ENCODE measurements around the gene VPS37D. TPM values are rescaled to one million over a fixed set of nuclear protein-coding genes. Genes with fewer than 3 reads are reported as not detected.

VPS37D gene
- total and polyA plus RNA-seq, 2 experiments from 2014 or later: 2.2 to 7.0 TPM

DNA sequence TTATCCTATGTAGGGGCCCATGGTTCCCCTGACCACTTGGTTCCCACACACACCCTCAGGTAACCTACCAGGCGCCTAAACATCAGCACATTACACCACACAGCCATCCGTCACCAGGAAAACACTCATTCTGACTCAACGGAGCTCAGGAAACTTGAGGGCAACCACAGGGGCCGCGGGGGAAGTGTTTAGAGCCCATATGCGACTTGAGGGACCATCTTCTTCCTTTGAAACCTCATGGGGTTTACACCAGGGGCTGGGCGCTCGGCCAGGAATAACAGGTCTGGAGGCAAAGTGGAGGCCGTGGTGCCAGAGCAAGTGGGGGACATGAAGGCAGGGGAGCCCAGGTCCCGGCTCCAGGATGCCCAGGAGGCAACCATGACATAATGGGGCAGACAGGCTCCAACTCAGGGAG lies 50.4 kb downstream of the VPS37D start (continued):
- TF ChIP-seq, protein P1, sequence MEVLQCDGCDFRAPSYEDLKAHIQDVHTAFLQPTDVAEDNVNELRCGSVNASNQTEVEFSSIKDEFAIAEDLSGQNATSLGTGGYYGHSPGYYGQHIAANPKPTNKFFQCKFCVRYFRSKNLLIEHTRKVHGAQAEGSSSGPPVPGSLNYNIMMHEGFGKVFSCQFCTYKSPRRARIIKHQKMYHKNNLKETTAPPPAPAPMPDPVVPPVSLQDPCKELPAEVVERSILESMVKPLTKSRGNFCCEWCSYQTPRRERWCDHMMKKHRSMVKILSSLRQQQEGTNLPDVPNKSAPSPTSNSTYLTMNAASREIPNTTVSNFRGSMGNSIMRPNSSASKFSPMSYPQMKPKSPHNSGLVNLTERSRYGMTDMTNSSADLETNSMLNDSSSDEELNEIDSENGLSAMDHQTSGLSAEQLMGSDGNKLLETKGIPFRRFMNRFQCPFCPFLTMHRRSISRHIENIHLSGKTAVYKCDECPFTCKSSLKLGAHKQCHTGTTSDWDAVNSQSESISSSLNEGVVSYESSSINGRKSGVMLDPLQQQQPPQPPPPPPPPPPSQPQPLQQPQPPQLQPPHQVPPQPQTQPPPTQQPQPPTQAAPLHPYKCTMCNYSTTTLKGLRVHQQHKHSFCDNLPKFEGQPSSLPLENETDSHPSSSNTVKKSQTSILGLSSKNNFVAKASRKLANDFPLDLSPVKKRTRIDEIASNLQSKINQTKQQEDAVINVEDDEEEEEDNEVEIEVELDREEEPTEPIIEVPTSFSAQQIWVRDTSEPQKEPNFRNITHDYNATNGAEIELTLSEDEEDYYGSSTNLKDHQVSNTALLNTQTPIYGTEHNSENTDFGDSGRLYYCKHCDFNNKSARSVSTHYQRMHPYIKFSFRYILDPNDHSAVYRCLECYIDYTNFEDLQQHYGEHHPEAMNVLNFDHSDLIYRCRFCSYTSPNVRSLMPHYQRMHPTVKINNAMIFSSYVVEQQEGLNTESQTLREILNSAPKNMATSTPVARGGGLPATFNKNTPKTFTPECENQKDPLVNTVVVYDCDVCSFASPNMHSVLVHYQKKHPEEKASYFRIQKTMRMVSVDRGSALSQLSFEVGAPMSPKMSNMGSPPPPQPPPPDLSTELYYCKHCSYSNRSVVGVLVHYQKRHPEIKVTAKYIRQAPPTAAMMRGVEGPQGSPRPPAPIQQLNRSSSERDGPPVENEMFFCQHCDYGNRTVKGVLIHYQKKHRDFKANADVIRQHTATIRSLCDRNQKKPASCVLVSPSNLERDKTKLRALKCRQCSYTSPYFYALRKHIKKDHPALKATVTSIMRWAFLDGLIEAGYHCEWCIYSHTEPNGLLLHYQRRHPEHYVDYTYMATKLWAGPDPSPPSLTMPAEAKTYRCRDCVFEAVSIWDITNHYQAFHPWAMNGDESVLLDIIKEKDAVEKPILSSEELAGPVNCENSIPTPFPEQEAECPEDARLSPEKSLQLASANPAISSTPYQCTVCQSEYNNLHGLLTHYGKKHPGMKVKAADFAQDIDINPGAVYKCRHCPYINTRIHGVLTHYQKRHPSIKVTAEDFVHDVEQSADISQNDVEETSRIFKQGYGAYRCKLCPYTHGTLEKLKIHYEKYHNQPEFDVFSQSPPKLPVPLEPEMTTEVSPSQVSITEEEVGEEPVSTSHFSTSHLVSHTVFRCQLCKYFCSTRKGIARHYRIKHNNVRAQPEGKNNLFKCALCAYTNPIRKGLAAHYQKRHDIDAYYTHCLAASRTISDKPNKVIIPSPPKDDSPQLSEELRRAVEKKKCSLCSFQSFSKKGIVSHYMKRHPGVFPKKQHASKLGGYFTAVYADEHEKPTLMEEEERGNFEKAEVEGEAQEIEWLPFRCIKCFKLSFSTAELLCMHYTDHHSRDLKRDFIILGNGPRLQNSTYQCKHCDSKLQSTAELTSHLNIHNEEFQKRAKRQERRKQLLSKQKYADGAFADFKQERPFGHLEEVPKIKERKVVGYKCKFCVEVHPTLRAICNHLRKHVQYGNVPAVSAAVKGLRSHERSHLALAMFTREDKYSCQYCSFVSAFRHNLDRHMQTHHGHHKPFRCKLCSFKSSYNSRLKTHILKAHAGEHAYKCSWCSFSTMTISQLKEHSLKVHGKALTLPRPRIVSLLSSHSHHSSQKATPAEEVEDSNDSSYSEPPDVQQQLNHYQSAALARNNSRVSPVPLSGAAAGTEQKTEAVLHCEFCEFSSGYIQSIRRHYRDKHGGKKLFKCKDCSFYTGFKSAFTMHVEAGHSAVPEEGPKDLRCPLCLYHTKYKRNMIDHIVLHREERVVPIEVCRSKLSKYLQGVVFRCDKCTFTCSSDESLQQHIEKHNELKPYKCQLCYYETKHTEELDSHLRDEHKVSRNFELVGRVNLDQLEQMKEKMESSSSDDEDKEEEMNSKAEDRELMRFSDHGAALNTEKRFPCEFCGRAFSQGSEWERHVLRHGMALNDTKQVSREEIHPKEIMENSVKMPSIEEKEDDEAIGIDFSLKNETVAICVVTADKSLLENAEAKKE (CRISPR knock-in tag; IDR thresholded peaks at IDR 0.05): no peak
- TF ChIP-seq ZNF114 (CRISPR knock-in tag; IDR thresholded peaks at IDR 0.05) (no peak), EZH2phosphoT487 (IDR thresholded peaks at IDR 0.05; ENCODE audit: unreplicated experiment) (no peak), STAT1 (IDR thresholded peaks at IDR 0.05; ENCODE audit: unreplicated experiment) (no peak), ZNF331 (CRISPR knock-in tag; IDR thresholded peaks at IDR 0.05; ENCODE audit: low read depth) (no peak), JUNB (IDR thresholded peaks at IDR 0.05; ENCODE audit: unreplicated experiment) (no peak), CREB1 (CRISPR knock-in tag; IDR thresholded peaks at IDR 0.05; ENCODE audit: low read depth) (no peak), POLR2AphosphoS5 (IDR thresholded peaks at IDR 0.05; ENCODE audit: low read depth) (no peak), NANOG (IDR thresholded peaks at IDR 0.05; ENCODE audit: borderline replicate concordance) (no peak), EZH2 (IDR thresholded peaks at IDR 0.05; ENCODE audit: low read depth, unreplicated experiment) (no peak)
- TF ChIP-seq, protein P2, sequence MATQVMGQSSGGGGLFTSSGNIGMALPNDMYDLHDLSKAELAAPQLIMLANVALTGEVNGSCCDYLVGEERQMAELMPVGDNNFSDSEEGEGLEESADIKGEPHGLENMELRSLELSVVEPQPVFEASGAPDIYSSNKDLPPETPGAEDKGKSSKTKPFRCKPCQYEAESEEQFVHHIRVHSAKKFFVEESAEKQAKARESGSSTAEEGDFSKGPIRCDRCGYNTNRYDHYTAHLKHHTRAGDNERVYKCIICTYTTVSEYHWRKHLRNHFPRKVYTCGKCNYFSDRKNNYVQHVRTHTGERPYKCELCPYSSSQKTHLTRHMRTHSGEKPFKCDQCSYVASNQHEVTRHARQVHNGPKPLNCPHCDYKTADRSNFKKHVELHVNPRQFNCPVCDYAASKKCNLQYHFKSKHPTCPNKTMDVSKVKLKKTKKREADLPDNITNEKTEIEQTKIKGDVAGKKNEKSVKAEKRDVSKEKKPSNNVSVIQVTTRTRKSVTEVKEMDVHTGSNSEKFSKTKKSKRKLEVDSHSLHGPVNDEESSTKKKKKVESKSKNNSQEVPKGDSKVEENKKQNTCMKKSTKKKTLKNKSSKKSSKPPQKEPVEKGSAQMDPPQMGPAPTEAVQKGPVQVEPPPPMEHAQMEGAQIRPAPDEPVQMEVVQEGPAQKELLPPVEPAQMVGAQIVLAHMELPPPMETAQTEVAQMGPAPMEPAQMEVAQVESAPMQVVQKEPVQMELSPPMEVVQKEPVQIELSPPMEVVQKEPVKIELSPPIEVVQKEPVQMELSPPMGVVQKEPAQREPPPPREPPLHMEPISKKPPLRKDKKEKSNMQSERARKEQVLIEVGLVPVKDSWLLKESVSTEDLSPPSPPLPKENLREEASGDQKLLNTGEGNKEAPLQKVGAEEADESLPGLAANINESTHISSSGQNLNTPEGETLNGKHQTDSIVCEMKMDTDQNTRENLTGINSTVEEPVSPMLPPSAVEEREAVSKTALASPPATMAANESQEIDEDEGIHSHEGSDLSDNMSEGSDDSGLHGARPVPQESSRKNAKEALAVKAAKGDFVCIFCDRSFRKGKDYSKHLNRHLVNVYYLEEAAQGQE (IDR thresholded peaks at IDR 0.05; ENCODE audit: unreplicated experiment): no peak

Measured in GM23338 (cell line).